Measurements from ENCODE around the gene PDE9A.
"Not testable (repeated sequence)": the region's sequence is repeated elsewhere in the genome, so short reads cannot be mapped to it uniquely, and the experiment has no call there.

The PDE9A gene

GRCh38 chr21:42720484-42720883, 67.1 kb downstream of the PDE9A start:
- not testable (repeated sequence) for DNase-seq

DNA sequence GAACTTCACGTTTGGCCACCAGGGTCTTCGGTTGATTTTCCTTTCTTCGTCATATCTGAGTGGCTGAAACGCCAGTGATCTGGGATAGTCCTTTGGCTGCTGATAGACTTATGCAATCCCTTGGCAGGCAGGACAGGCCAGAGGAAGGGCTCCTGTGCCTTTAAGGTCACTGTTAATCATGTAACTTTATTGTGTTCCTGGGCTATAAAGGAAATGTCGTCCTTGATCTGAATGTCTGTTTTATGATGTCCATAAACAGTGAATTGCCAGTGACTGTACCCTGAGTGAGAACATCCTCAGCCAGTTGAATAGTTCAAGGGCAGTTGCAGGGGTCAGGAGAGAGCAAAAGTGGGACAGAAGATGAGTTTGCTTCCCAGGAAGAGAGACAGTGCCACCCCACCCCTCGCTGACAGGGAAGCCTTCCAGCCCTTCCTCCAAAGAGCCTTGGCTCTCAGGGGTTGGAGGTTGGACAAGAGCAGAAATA, 68.0 kb downstream of the PDE9A start:
- no peak for DNase-seq

GRCh38 chr21:42722153-42722552, 68.7 kb downstream of the PDE9A start:
- no peak for DNase-seq

GRCh38 chr21:42722808-42723473, 69.5 kb downstream of the PDE9A start:
- DNase-seq: no peak

DNA sequence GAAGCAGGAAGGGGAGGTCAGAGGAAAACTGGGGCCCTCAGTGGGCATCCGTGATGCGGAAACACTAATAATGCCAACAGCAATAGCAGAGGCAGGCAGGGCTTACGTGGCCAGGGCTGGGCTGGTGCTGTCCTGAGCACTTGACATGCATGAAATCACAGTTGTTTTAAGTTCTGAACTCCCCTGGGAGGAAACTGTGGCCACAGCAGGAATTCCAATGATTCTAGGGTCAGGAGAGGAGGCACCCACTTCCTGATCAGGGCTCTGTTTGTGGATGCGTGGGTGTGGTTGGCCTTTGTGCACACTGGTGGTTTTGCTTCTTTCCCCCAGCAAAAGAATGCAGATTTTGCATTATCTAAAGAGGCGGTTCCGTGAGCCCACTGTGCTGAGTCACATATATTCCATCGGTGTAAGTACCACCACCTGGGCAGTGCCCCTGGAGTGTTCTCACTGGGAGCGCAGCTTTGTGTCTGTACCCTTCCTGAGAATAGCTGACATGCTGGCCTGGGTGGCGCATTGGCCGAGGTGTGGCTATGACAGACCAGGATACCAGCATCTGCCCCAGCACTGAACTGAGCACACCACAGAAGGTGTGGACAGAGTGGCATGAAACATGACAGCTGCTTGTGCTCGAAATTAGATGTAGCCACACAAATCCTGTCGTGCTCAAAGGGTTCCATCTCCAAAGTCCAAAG, 71.0 kb downstream of the PDE9A start:
- DNase-seq: no peak

GRCh38 chr21:42725416-42725930, 72.1 kb downstream of the PDE9A start:
- no peak for DNase-seq

DNA sequence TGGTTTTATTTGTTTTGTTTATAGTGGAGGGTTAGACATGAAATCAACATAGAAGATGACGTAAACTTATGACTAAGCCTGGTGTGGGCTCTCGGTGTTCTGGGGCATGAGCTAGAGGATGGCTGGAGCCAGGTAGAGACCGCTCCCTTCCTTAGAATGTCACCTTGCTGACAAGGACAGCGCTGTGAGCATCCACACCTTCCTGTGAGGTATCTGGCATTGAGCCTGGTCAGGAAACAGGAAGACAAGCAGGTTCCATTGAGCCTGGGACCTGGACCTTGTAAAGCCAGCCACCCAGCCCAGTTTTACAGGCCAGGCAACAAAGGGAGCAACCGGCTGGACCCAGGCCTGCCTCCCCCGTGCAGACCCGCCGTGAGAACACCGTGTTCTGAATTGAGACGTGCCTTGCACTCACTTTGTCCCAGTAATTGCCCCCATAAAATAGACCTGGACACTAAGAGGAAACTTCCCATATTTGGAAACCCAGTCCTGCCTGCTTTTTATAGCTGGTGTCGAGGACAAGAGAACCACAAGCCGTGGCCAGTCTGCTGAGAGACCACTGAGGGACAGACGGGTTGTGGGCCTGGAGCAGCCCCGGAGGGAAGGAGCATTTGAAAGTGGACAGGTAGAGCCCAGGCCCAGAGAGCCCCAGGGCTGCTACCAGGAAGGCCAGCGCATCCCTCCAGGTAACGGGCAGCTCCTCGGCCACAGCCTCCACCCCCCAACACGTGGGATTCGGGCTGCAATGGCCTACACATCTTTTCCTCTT, 78.0 kb downstream of the PDE9A start:
- no peak for DNase-seq

DNA sequence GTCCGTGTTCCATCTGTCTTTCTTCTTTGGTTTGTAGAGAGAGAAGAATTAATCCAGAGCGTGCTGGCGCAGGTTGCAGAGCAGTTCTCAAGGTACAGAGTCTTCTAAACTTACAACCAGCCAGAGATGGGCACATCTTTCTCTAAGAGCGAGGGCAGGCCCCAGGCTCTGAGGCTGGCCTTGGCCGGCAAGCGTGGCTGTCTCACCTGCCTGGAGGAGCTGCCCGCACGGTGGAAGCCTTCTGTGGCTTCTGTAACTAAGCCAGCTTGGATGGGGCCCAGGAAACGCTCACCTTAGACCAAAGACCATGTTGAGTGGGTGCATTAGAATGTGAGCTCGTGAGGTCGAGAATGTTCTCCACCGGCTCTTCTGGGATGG, 78.6 kb downstream of the PDE9A start:
- DNase-seq: no peak

- DNase-seq: no peak
Measured at GRCh38 chr21:42733037-42733627, 79.7 kb downstream of the PDE9A start.

DNA sequence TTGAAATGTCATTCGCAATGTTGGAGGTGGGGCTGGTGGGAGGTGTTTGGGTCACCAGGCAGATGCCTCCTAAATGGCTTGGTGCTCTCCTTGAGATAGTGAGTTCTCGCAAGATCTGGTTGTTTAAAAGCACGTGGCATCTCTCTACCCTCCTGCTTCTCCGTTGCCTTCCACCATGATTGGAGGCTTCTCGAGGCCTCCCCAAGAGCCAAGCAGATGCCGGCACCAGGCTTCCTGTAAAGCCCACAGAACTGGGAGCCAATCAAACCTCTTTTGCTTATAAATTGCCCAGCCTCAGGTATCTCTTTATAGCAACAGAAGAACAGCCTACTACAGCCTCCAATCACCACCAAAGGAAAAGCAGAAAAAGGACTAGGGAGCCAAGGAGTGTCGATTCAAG, 80.5 kb downstream of the PDE9A start:
- DNase-seq: no peak

GRCh38 chr21:42734323-42734971, 81.0 kb downstream of the PDE9A start:
- no peak for DNase-seq

DNA sequence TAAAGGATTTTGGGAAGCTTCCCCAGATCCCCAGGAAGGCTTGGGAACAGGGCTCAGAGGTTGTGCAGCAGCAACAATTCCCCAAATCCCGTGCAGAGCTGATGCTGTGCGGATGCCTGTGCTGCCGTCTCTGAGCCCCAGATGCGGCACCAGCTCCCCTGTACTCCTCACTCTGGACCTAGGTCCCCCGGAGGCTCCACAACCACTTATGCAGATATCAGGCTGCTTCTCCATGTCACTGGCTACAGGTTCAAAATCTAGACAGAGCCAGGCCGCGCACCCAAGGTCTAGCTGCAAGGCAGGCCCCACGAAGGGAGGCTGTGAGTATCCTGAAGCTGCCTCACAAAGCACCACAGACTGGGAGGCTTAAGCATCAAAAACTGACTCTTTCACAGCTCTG, 81.6 kb downstream of the PDE9A start:
- DNase-seq: no peak

DNA sequence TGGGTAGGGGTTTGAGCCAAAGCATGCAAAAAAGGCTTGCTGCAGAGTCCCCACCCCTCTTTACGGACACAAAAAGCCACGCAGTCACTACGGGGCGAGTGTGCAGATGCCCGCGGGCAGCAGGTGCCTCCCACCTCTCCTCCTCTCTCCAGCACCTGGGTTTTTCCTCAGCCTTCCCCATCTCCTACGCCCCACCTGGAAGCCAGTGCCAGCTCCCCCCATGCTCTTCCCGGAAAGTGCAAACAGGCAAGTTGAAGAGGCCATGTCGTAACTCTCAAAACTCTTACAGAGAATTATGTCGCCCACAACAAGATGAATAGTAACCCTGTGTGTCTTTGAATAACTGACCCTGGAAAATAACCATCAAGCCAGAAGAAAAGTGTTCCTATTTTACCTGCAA, 82.5 kb downstream of the PDE9A start:
- no peak for DNase-seq

DNA sequence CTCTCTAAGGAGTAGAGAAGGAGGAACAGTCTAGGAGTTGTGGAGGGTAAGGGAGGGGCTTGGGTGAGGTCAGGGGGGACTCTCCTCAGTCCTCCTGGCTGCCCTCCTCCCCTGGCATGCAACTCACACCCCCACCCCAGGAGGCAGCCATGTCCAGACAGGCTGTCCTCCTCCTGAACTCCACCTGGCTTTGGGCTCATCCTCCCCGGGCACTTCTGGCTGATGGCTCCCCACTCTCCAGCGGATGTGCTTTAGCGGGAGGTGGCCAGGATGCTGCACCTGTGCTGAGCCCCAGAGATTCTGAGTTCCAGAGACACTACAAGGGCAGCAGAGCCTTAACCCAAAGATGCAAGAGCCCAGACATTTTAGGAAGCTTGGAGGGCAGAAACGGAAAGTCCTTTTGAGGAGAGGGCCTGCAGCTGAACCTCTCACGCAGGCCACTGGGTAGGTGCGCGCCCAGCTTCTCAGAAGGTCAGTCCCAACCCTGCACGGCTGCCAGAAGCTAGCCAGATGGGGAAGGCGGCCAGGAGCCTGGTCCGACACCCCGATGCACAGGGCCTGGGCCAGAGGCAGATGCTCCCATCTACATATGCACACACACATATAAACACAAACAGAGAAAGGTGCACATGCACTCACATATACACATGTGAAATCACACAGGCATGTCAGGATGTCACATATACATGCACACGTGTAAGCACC, 83.4 kb downstream of the PDE9A start:
- no peak for DNase-seq

DNA sequence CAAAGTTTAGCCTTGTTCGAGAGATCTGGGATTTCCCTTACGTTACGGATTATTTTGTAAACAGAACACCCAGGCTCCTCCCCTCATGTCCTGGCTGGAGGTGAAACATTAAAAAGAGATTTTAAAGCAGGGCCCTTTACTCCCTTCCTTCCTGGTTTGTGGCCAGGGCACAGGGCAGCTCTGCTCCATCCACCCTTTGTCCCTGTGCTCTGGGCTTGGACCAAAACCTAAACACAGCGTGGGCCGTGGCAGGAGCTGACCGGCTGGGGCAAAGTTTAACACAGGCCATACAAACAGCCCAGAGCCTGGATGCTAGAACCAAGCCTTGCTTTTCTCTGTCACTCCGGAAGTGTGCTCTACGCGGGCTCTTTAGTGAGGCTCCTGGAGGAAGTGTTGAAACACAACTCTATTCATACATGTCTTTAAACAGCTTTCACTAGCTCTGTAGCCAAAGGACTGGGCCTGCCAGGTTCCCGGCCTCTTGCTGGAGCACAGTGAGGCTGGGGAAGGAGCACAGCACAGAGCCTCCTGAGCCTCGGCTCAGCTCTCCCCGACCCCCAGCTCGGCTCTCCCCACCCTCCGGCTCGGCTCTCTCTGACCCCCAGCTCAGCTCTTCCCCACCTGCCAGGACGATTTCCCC, 84.7 kb downstream of the PDE9A start:
- no peak for DNase-seq

GRCh38 chr21:42739061-42739931, 85.9 kb downstream of the PDE9A start:
- no peak for DNase-seq

DNA sequence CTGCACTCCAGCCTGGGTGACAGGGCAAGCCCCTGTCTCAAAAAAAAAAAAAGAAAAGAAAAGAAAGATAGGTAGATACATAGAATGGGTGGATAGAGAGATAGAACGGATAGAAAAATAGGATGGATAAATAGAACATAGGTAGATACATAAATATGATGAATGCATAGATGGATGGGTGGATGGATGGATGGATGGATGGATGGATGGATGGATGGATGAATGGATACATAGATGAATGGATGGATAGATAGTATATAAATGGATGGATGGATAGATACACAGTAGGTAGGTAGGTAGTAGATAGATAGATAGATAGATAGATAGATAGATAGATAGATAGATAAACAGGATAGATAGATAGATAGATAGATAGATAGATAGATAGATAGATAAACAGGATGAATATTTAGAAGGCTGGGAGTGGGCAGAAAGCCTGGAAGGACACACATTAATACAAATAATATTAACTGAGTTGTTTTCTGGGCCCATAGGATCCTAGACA, 87.0 kb downstream of the PDE9A start:
- DNase-seq: no peak

GRCh38 chr21:42741066-42741465, 87.6 kb downstream of the PDE9A start:
- no peak for DNase-seq

GRCh38 chr21:42744520-42745445, 91.4 kb downstream of the PDE9A start:
- DNase-seq: no peak

Measured in activated CD8-positive, alpha-beta memory T cell treated with anti-CD3 and anti-CD28 coated beads, Interleukin-2, amount 50 U/mL, for 4 hours (primary cell).